ENCODE data around the gene ALOX12B.
A peak's percentile ranks its signal among the peaks of the same experiment; 100 is the strongest.

ALOX12B gene

DNA sequence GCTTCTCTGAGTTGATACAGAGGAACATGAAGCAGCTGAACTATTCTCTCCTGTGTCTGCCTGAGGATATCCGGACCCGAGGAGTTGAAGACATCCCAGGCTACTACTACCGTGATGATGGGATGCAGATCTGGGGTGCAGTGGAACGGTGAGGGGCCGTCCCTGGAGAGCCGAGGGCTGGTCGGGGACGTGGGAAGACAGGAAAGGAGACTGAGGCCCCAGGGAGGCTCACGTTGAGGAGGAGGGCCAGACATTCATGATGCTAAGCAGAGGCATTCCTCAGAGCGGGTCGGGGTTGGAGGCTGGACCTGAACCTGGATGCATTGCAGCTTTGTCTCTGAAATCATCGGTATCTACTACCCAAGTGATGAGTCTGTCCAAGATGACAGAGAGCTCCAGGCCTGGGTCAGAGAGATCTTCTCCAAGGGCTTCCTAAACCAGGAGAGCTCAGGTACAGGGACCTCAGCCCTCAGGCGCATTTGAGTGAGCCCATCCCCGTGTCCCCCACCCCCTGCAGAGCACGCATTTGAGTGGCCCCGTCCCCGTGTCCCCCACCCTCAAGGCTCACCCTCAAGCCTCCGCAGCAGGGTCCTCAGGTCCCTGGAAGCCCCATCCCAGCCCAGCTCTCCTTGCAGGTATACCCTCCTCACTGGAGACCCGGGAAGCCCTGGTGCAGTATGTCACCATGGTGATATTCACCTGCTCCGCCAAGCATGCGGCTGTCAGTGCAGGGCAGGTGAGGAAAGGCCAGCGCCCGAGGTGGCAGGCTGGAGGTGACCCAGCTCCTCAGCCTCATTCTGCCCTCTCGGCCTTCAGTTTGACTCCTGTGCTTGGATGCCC is 40.4 kb downstream of the ALOX12B start:
- Histone ChIP-seq H3K27me3 (ENCODE audit: control insufficient read depth in 1 of 2, insufficient read depth in 2 of 2, low read length in 2 of 2) (peaks cover 0 to 9% of the 10 kb centered on the region in 2 donors), H3K4me3 (ENCODE audit: low read depth in 1 of 2, low read length in 2 of 2) (no peak overlapping the region), H3K27ac (ENCODE audit: low read depth, low read length) (no peak overlapping the region), H3K9me3 (ENCODE audit: control insufficient read depth in 1 of 2, low read length in 2 of 2) (no peaks in the 10 kb centered on the region), H3K9ac (ENCODE audit: low read depth in 1 of 2, low read length in 2 of 2) (no peak overlapping the region), H3K36me3 (ENCODE audit: control insufficient read depth in 1 of 2, insufficient read depth in 2 of 2, low read length in 2 of 2) (no peaks in the 10 kb centered on the region), H3K4me1 (ENCODE audit: control insufficient read depth in 1 of 2, insufficient read depth in 2 of 2, low read length in 2 of 2) (no peaks in the 10 kb centered on the region)

DNA sequence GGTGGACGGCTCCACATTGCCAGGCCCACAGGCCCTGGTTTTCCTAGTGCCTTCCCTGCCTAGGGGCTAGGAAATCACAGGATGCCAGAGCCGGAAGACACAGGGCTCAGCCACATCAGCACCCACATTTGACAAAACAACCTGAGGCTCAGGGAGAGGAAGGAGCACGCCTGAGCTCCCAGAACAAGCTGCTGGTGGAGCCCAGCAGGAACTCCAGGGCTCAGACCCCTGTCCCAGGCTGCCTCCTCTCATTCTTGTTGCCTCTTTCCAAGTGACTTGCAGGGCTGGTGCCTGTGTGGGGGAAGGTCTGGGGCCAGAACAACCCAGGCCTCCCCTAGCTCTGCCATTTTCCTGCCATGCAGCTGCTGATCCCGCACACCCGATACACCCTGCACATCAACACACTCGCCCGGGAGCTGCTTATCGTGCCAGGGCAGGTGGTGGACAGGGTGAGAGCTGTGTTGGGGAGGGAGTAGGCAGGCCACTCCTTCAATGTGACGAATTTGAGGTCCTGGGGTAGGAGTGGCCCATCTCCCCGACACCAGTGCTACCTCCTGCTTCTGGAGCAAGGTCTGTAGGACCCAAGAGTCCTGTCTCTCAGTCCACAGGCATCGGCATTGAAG is 41.1 kb downstream of the ALOX12B start:
- Histone ChIP-seq H3K9me3 (ENCODE audit: control insufficient read depth in 1 of 2, low read length in 2 of 2) (no peaks in the 10 kb centered on the region), H3K27me3 (ENCODE audit: control insufficient read depth in 1 of 2, insufficient read depth in 2 of 2, low read length in 2 of 2) (peaks cover 0 to 9% of the 10 kb centered on the region in 2 donors), H3K36me3 (ENCODE audit: control insufficient read depth in 1 of 2, insufficient read depth in 2 of 2, low read length in 2 of 2) (no peaks in the 10 kb centered on the region), H3K4me3 (ENCODE audit: low read depth in 1 of 2, low read length in 2 of 2) (no peak overlapping the region), H3K9ac (ENCODE audit: low read depth in 1 of 2, low read length in 2 of 2) (no peak overlapping the region), H3K4me1 (ENCODE audit: control insufficient read depth in 1 of 2, insufficient read depth in 2 of 2, low read length in 2 of 2) (no peaks in the 10 kb centered on the region), H3K27ac (ENCODE audit: low read depth, low read length) (no peak overlapping the region)

DNA sequence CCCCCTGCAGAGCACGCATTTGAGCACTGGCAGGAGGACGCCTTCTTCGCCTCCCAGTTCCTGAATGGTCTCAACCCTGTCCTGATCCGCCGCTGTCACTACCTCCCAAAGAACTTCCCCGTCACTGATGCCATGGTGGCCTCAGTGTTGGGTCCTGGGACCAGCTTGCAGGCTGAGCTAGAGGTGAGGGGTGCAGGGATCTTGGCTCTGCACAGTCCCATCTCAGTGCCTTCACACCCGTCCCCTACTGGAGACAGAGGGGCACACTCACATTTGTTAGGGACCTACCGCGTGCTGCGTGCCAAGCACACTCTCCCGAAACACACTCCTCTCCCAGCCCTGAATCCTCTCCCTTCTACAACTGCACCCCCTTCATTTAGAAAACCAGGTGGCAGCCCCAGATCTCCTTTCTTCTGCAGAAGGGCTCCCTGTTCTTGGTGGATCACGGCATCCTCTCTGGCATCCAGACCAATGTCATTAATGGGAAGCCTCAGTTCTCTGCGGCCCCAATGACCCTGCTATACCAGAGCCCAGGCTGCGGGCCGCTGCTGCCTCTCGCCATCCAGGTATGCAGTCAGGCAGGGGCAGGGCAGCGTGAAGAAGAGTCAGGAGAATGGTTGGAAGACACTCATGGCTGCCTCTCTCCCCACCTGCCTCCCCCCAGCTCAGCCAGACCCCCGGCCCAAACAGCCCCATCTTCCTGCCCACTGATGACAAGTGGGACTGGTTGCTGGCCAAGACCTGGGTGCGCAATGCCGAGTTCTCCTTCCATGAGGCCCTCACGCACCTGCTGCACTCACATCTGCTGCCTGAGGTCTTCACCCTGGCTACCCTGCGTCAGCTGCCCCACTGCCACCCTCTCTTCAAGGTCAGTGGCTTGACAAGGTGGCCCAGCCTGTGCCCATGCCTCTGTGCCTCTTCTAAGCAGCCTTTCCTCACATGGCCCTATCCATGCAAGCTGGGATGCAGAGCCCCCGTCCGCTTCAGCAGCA is 42.4 kb downstream of the ALOX12B start:
- Histone ChIP-seq H3K4me3 (ENCODE audit: low read depth in 1 of 2, low read length in 2 of 2) (no peak overlapping the region), H3K9ac (ENCODE audit: low read depth in 1 of 2, low read length in 2 of 2) (no peak overlapping the region), H3K27ac (ENCODE audit: low read depth, low read length) (no peak overlapping the region), H3K9me3 (ENCODE audit: control insufficient read depth in 1 of 2, low read length in 2 of 2) (no peaks in the 10 kb centered on the region), H3K27me3 (ENCODE audit: control insufficient read depth in 1 of 2, insufficient read depth in 2 of 2, low read length in 2 of 2) (peaks cover 4 to 9% of the 10 kb centered on the region in 2 donors), H3K36me3 (ENCODE audit: control insufficient read depth in 1 of 2, insufficient read depth in 2 of 2, low read length in 2 of 2) (no peaks in the 10 kb centered on the region), H3K4me1 (ENCODE audit: control insufficient read depth in 1 of 2, insufficient read depth in 2 of 2, low read length in 2 of 2) (no peaks in the 10 kb centered on the region)

DNA sequence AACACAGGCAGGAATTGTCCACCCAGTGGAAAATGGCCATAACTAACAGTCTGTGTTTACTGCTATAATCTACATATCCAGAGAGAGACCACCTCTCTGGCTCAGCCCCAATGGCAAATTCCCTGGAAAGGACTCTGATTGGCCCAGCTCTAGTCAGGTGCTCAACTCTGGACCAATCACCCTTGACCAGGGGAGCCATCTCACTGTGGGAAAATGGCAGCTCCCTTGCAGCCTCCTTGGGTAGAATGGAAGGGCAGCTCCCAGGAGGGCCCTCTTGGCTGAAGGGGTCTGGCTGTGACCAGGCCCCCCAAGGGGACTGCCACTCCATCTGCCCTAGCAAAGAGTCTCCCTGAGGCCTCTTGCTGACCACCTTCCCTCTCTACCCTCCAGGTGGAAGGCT is 45.5 kb downstream of the ALOX12B start:
- Histone ChIP-seq H3K4me3 (ENCODE audit: low read depth in 1 of 2, low read length in 2 of 2) (no peak overlapping the region), H3K4me1 (ENCODE audit: control insufficient read depth in 1 of 2, insufficient read depth in 2 of 2, low read length in 2 of 2) (no peaks in the 10 kb centered on the region), H3K9me3 (ENCODE audit: control insufficient read depth in 1 of 2, low read length in 2 of 2) (no peaks in the 10 kb centered on the region), H3K36me3 (ENCODE audit: control insufficient read depth in 1 of 2, insufficient read depth in 2 of 2, low read length in 2 of 2) (no peaks in the 10 kb centered on the region), H3K27me3 (ENCODE audit: control insufficient read depth in 1 of 2, insufficient read depth in 2 of 2, low read length in 2 of 2) (peaks cover 8 to 22% of the 10 kb centered on the region in 2 donors), H3K27ac (ENCODE audit: low read depth, low read length) (no peak overlapping the region), H3K9ac (ENCODE audit: low read depth in 1 of 2, low read length in 2 of 2) (no peak overlapping the region)

DNA sequence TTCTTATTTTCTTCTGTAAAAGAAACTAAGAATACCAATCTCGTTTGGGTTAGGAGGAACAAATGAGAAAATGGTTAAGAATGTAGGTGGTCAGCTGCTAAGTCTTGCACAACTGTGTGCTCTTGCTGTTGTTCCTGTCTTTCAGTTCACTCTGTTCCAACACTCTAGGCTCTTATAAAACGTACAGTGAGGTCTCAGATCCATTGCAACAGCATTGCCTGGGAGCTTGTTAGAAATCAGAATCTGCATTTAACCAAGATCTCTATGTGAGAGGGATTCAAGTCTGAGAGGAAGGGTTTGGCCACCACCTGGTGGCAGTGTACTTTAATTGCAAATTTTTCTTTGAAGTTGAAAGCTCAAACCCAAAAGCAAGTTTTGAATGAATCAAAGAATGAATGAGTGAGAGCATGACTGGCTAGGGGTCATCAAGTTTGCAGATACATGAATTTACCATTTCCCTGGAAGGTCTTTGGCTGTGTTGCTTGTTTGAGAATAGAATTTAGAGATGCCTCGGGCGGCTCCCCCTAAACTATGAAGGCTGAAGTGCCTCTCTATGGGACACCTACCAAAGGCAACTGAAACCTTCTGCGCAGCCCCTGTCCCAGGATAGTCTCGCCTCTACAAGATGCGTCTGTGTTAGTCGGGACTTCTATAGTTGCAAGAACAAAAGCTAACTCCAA is 46.1 kb downstream of the ALOX12B start:
- H3K9me3 ChIP-seq (ENCODE audit: control insufficient read depth in 1 of 2, low read length in 2 of 2): no peaks in the 10 kb centered on the region
- H3K27me3 ChIP-seq (ENCODE audit: control insufficient read depth in 1 of 2, insufficient read depth in 2 of 2, low read length in 2 of 2): peaks cover 8 to 16% of the 10 kb centered on the region in 2 donors
- no peaks in the 10 kb centered on the region for H3K36me3 ChIP-seq (ENCODE audit: control insufficient read depth in 1 of 2, insufficient read depth in 2 of 2, low read length in 2 of 2)
- no peak overlapping the region for H3K27ac ChIP-seq (ENCODE audit: low read depth, low read length)
- no peak overlapping the region for H3K9ac ChIP-seq (ENCODE audit: low read depth in 1 of 2, low read length in 2 of 2)
- no peaks in the 10 kb centered on the region for H3K4me1 ChIP-seq (ENCODE audit: control insufficient read depth in 1 of 2, insufficient read depth in 2 of 2, low read length in 2 of 2)
- H3K4me3 ChIP-seq (ENCODE audit: low read depth in 1 of 2, low read length in 2 of 2): no peak overlapping the region

DNA sequence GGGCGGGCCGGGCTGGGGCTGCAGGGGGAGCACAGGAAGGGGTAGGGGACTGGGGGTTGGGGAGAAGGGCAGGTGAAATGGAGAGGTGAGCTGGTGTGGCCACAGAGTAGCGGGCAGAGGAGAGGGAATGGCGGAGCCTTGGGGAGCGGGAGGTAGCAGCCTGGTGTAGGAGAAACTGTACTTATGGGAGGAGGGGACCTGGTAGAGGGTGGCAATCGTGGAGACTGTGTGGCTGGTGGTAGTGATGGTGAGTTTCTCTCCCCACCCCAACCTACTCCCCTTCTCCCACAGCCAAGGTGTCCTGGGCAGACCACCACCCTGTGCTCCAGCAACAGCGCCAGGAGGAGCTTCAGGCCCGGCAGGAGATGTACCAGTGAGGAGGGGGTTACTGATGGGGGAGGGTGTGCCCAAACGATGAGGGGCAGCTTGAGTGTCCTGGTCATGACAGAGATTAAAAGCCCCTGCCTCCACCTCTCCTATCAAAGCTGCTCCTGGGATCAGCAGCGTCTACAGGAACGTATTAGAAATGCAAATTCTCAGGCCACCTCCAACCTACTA is 47.8 kb downstream of the ALOX12B start:
- peaks cover 8 to 14% of the 10 kb centered on the region in 2 donors for H3K27me3 ChIP-seq (ENCODE audit: control insufficient read depth in 1 of 2, insufficient read depth in 2 of 2, low read length in 2 of 2)
- no peaks in the 10 kb centered on the region for H3K9me3 ChIP-seq (ENCODE audit: control insufficient read depth in 1 of 2, low read length in 2 of 2)
- no peaks in the 10 kb centered on the region for H3K36me3 ChIP-seq (ENCODE audit: control insufficient read depth in 1 of 2, insufficient read depth in 2 of 2, low read length in 2 of 2)
- no peaks in the 10 kb centered on the region for H3K4me1 ChIP-seq (ENCODE audit: control insufficient read depth in 1 of 2, insufficient read depth in 2 of 2, low read length in 2 of 2)
- H3K9ac ChIP-seq (ENCODE audit: low read depth in 1 of 2, low read length in 2 of 2): no peak overlapping the region
- H3K27ac ChIP-seq (ENCODE audit: low read depth, low read length): no peak overlapping the region
- no peak overlapping the region for H3K4me3 ChIP-seq (ENCODE audit: low read depth in 1 of 2, low read length in 2 of 2)

DNA sequence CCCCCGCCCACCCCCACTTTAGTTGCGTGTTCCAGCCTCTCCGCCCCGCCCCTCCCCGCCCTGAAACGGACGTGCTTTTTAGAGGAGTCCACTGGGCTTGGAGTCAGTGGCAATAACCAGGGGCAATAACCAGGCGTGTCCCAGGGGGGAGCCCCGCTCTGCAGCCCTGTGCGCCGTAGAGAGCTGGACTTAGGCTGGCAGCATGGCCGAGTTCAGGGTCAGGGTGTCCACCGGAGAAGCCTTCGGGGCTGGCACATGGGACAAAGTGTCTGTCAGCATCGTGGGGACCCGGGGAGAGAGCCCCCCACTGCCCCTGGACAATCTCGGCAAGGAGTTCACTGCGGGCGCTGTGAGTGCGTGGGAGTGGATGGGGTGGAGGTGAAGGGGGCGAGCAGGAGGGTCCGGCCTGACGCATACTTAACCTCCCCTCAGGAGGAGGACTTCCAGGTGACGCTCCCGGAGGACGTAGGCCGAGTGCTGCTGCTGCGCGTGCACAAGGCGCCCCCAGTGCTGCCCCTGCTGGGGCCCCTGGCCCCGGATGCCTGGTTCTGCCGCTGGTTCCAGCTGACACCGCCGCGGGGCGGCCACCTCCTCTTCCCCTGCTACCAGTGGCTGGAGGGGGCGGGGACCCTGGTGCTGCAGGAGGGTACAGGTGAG is 48.4 kb downstream of the ALOX12B start, which contains the start of gene ALOX15B:
TSS of gene ALOX15B (plus strand) at position 106 of the 657 bp plus-strand sequence. CDS start at position 203, 97 bp downstream.
- Histone ChIP-seq H3K4me1 (ENCODE audit: control insufficient read depth in 1 of 2, insufficient read depth in 2 of 2, low read length in 2 of 2) (no peaks in the 10 kb centered on the region), H3K9ac (ENCODE audit: low read depth in 1 of 2, low read length in 2 of 2) (no peak within 1 kb of the TSS), H3K4me3 (ENCODE audit: low read depth in 1 of 2, low read length in 2 of 2) (peak within 1 kb of the TSS in 1 of 2 donors; percentile 2), H3K27me3 (ENCODE audit: control insufficient read depth in 1 of 2, insufficient read depth in 2 of 2, low read length in 2 of 2) (peaks cover 8 to 14% of the 10 kb centered on the region in 2 donors), H3K9me3 (ENCODE audit: control insufficient read depth in 1 of 2, low read length in 2 of 2) (no peaks in the 10 kb centered on the region), H3K27ac (ENCODE audit: low read depth, low read length) (no peak within 1 kb of the TSS), H3K36me3 (ENCODE audit: control insufficient read depth in 1 of 2, insufficient read depth in 2 of 2, low read length in 2 of 2) (no peaks in the 10 kb centered on the region)

DNA sequence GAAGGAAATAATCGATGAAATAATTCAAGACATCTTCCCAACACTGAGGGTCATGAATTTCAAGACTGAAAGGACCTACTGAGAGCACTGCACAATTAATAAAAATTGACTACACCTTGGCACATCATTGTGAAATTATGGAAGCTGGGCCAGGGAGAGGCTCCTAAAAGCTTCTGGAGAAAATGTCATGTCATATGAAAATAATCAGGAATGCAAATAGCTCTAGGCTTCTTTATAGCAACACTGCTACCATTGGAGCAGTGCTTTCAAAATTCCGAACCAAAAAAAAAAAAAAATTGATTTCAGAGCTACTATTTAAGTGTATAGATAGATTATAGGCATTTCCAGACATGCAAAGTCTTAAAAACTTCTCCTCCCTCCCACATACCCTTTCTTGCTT is 55.1 kb downstream of the ALOX12B start:
- no peaks in the 10 kb centered on the region for H3K4me1 ChIP-seq (ENCODE audit: control insufficient read depth in 1 of 2, insufficient read depth in 2 of 2, low read length in 2 of 2)
- H3K9me3 ChIP-seq (ENCODE audit: control insufficient read depth in 1 of 2, low read length in 2 of 2): no peaks in the 10 kb centered on the region
- no peak overlapping the region for H3K27ac ChIP-seq (ENCODE audit: low read depth, low read length)
- H3K9ac ChIP-seq (ENCODE audit: low read depth in 1 of 2, low read length in 2 of 2): no peak overlapping the region
- H3K4me3 ChIP-seq (ENCODE audit: low read depth in 1 of 2, low read length in 2 of 2): no peak overlapping the region
- H3K36me3 ChIP-seq (ENCODE audit: control insufficient read depth in 1 of 2, insufficient read depth in 2 of 2, low read length in 2 of 2): no peaks in the 10 kb centered on the region
- peaks cover 8 to 23% of the 10 kb centered on the region in 2 donors for H3K27me3 ChIP-seq (ENCODE audit: control insufficient read depth in 1 of 2, insufficient read depth in 2 of 2, low read length in 2 of 2)

DNA sequence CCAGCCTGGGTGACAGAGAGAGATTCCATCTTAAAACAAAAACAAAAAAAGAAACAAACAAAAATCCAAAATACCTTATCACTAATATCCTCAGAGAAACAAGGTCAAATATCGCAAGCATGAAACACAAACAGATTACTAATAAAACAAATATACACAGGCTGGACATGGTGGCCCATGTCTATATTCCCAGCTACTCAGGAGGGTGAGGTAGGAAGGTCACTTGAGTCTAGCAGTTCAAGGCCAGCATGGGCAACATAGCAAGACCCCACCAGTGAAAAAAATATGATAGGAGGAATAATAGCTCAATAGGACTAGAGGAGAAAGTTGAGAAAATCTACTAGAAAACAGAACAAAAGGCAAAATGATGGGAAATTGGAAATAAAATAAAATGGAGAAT is 55.6 kb downstream of the ALOX12B start:
- Histone ChIP-seq H3K27me3 (ENCODE audit: control insufficient read depth in 1 of 2, insufficient read depth in 2 of 2, low read length in 2 of 2) (peaks cover 13 to 23% of the 10 kb centered on the region in 2 donors), H3K4me1 (ENCODE audit: control insufficient read depth in 1 of 2, insufficient read depth in 2 of 2, low read length in 2 of 2) (no peaks in the 10 kb centered on the region), H3K4me3 (ENCODE audit: low read depth in 1 of 2, low read length in 2 of 2) (no peak overlapping the region), H3K9ac (ENCODE audit: low read depth in 1 of 2, low read length in 2 of 2) (no peak overlapping the region), H3K36me3 (ENCODE audit: control insufficient read depth in 1 of 2, insufficient read depth in 2 of 2, low read length in 2 of 2) (no peaks in the 10 kb centered on the region), H3K9me3 (ENCODE audit: control insufficient read depth in 1 of 2, low read length in 2 of 2) (no peaks in the 10 kb centered on the region), H3K27ac (ENCODE audit: low read depth, low read length) (no peak overlapping the region)

Data from duodenal mucosa (tissue), 2 donors.